ENCODE measurements around the gene GALR2. TPM values are rescaled to one million over a fixed set of nuclear protein-coding genes. Genes with fewer than 3 reads are reported as not detected.
"Not testable (repeated sequence)": the region's sequence is repeated elsewhere in the genome, so short reads cannot be mapped to it uniquely, and the experiment has no call there.

GALR2 gene
- total and polyA plus RNA-seq, 3 experiments from 2014 or later = 2.7 to 3.1 TPM; not detected in 1

DNA sequence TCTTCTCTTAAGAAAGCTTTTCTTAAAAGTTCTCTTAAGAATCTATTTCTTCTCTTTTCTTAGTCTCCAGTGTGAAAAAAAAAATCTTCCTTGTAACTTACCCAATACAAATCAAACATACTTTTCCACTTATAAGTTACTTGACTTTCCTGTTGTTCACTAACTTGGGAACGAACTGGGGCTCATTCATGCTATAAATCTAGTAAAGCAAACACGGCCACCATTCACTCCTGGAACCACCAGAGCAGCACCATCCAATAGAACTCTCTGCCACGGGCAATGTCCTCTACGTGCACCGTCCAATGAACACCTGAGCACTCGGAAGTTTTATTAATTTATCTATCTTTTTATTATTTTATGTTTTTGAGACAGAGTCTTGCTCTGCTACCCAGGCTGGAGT is 23.0 kb upstream of the GALR2 start:
- DNase-seq = no peak
- no peak overlapping the region for H3K4me3 ChIP-seq (ENCODE audit: low read length)
- no peaks in the 10 kb centered on the region for H3K27me3 Mint-ChIP-seq
- peak overlapping the region in 1 of 8 donors; percentile 4 for H3K27ac Mint-ChIP-seq
- CTCF ChIA-PET = interaction anchor here (1.4 kb wide), 1 partner anchor 57 kb away, joined by 4 read pairs; no protein-coding TSS in a partner anchor
- POLR2A ChIA-PET = no interaction called here
- H3K27ac ChIP-seq (ENCODE audit: low read depth, low read length) = no peak overlapping the region
- peaks cover 16 to 83% (median 25%) of the 10 kb centered on the region in 3 donors for H3K36me3 Mint-ChIP-seq
- H3K9me3 ChIP-seq (ENCODE audit: low read length) = no peaks in the 10 kb centered on the region
- no peaks in the 10 kb centered on the region for H3K27me3 ChIP-seq (ENCODE audit: insufficient read depth, low read length, poor library complexity, severe bottlenecking)
- peaks cover 56% of the 10 kb centered on the region for H3K36me3 ChIP-seq (ENCODE audit: insufficient read depth, low read length)
- no peaks in the 10 kb centered on the region for H3K9me3 Mint-ChIP-seq
- H3K4me1 Mint-ChIP-seq = peaks cover 7 to 33% (median 23%) of the 10 kb centered on the region in 3 donors
- no peak overlapping the region for H3K4me3 Mint-ChIP-seq
- no peaks in the 10 kb centered on the region for H3K4me1 ChIP-seq (ENCODE audit: insufficient read depth, low read length)

- no peak for DNase-seq
- POLR2A ChIA-PET = interaction anchor here (1.0 kb wide), 1 partner anchor 10 kb away, joined by 8 read pairs; no protein-coding TSS in a partner anchor
- peaks cover 5 to 26% (median 23%) of the 10 kb centered on the region in 3 donors for H3K4me1 Mint-ChIP-seq
These were observed 21.1 kb upstream of the GALR2 start for GRCh38 chr17:76053246-76054111.

DNA sequence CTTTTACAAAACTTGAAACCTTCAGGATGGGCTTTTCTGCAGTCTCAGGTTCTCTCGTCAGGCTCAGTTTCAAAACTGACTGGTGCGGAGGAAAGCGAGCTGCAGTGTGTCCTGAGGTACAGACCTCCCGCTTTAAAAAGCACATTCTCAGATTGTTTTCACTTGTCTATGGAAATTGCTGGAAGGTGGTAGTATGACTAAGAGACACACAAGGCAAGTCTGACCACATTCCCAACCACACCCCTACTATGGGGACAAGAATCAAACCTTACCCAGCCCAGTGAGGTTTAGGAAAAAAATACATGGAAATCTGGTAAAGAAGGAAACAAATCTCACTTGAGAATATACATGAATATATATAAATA is 20.5 kb upstream of the GALR2 start:
- CTCF ChIA-PET = interaction anchor here (1.4 to 2.1 kb wide), 2 partner anchors 40 to 354 kb away, joined by 3 to 9 read pairs; no protein-coding TSS in a partner anchor
- no peaks in the 10 kb centered on the region for H3K9me3 Mint-ChIP-seq
- no peaks in the 10 kb centered on the region for H3K27me3 Mint-ChIP-seq
- H3K36me3 ChIP-seq (ENCODE audit: insufficient read depth, low read length) = peaks cover 59% of the 10 kb centered on the region
- H3K36me3 Mint-ChIP-seq = peaks cover 11 to 84% (median 31%) of the 10 kb centered on the region in 3 donors
- no peaks in the 10 kb centered on the region for H3K9me3 ChIP-seq (ENCODE audit: low read length)
- H3K4me3 Mint-ChIP-seq = no peak overlapping the region
- no peak for DNase-seq
- no peak overlapping the region for H3K27ac ChIP-seq (ENCODE audit: low read depth, low read length)
- H3K27me3 ChIP-seq (ENCODE audit: insufficient read depth, low read length, poor library complexity, severe bottlenecking) = no peaks in the 10 kb centered on the region
- H3K4me1 ChIP-seq (ENCODE audit: insufficient read depth, low read length) = no peaks in the 10 kb centered on the region
- peaks cover 4 to 20% (median 18%) of the 10 kb centered on the region in 3 donors for H3K4me1 Mint-ChIP-seq
- peak overlapping the region in 1 of 8 donors; percentile 14 for H3K27ac Mint-ChIP-seq
- H3K4me3 ChIP-seq (ENCODE audit: low read length) = no peak overlapping the region
- POLR2A ChIA-PET = interaction anchor here (1.0 kb wide), 1 partner anchor 9 kb away, joined by 8 read pairs; no protein-coding TSS in a partner anchor

More at GRCh38 chr17:76053246-76054111, 21.1 kb upstream of the GALR2 start:
- Mint-ChIP-seq H3K36me3 (peaks cover 14 to 84% (median 26%) of the 10 kb centered on the region in 3 donors), H3K27me3 (no peaks in the 10 kb centered on the region), H3K27ac (no peak overlapping the region), H3K9me3 (no peaks in the 10 kb centered on the region), H3K4me3 (no peak overlapping the region)
- H3K4me3 ChIP-seq (ENCODE audit: low read length) = no peak overlapping the region
- no peak overlapping the region for H3K27ac ChIP-seq (ENCODE audit: low read depth, low read length)
- H3K27me3 ChIP-seq (ENCODE audit: insufficient read depth, low read length, poor library complexity, severe bottlenecking) = no peaks in the 10 kb centered on the region
- CTCF ChIA-PET = interaction anchor here (1.4 to 2.1 kb wide), 2 partner anchors 40 to 355 kb away, joined by 3 to 9 read pairs; no protein-coding TSS in a partner anchor
- no peaks in the 10 kb centered on the region for H3K4me1 ChIP-seq (ENCODE audit: insufficient read depth, low read length)
- no peaks in the 10 kb centered on the region for H3K9me3 ChIP-seq (ENCODE audit: low read length)
- peaks cover 60% of the 10 kb centered on the region for H3K36me3 ChIP-seq (ENCODE audit: insufficient read depth, low read length)

GRCh38 chr17:76056882-76057281 is 17.7 kb upstream of the GALR2 start:
- CTCF ChIA-PET = interaction anchor here (1.2 to 4.1 kb wide), 2 partner anchors 43 to 151 kb away, joined by 3 to 12 read pairs; no protein-coding TSS in a partner anchor
- H3K36me3 Mint-ChIP-seq = peaks cover 15 to 80% (median 32%) of the 10 kb centered on the region in 3 donors
- POLR2A ChIA-PET = no interaction called here

GRCh38 chr17:76058264-76058663 is 16.3 kb upstream of the GALR2 start:
- Mint-ChIP-seq H3K36me3 (peaks cover 15 to 79% (median 32%) of the 10 kb centered on the region in 3 donors), H3K4me1 (peaks cover 3 to 11% (median 3%) of the 10 kb centered on the region in 3 donors)
- not testable (repeated sequence) for H3K9me3 ChIP-seq (ENCODE audit: low read length); H3K27me3 ChIP-seq (ENCODE audit: insufficient read depth, low read length, poor library complexity, severe bottlenecking); H3K27ac ChIP-seq (ENCODE audit: low read depth, low read length); H3K4me3 ChIP-seq (ENCODE audit: low read length); H3K9me3 Mint-ChIP-seq; H3K27ac Mint-ChIP-seq; DNase-seq; H3K4me3 Mint-ChIP-seq; H3K27me3 Mint-ChIP-seq; H3K4me1 ChIP-seq (ENCODE audit: insufficient read depth, low read length)
- ChIA-PET POLR2A (interaction anchor here (0.6 to 0.7 kb wide), 2 partner anchors 15 to 133 kb away, joined by 3 to 7 read pairs; no protein-coding TSS in a partner anchor), CTCF (interaction anchor here (4.1 kb wide), 1 partner anchor 44 kb away, joined by 12 read pairs; no protein-coding TSS in a partner anchor)
- peaks cover 58% of the 10 kb centered on the region for H3K36me3 ChIP-seq (ENCODE audit: insufficient read depth, low read length)

More at GRCh38 chr17:76056882-76057281, 17.7 kb upstream of the GALR2 start:
- peaks cover 0 to 11% (median 3%) of the 10 kb centered on the region in 3 donors for H3K4me1 Mint-ChIP-seq
- H3K4me3 Mint-ChIP-seq = no peak overlapping the region
- Histone ChIP-seq H3K4me3 (ENCODE audit: low read length) (no peak overlapping the region), H3K9me3 (ENCODE audit: low read length) (no peaks in the 10 kb centered on the region), H3K36me3 (ENCODE audit: insufficient read depth, low read length) (peaks cover 57% of the 10 kb centered on the region), H3K27me3 (ENCODE audit: insufficient read depth, low read length, poor library complexity, severe bottlenecking) (no peaks in the 10 kb centered on the region), H3K4me1 (ENCODE audit: insufficient read depth, low read length) (no peaks in the 10 kb centered on the region), H3K27ac (ENCODE audit: low read depth, low read length) (no peak overlapping the region)
- H3K27ac Mint-ChIP-seq = peak overlapping the region in 1 of 8 donors; percentile 52
- no peaks in the 10 kb centered on the region for H3K9me3 Mint-ChIP-seq
- H3K27me3 Mint-ChIP-seq = no peaks in the 10 kb centered on the region
- DNase-seq = no peak

GRCh38 chr17:76063875-76064546 is 10.6 kb upstream of the GALR2 start:
- Mint-ChIP-seq H3K4me1 (peaks cover 13 to 32% (median 24%) of the 10 kb centered on the region in 3 donors), H3K27me3 (no peaks in the 10 kb centered on the region), H3K27ac (peak overlapping the region; percentile 73 to 97 (median 90)), H3K4me3 (peak overlapping the region; percentile 10 to 76 (median 64)), H3K36me3 (peaks cover 8 to 80% (median 26%) of the 10 kb centered on the region in 3 donors), H3K9me3 (no peaks in the 10 kb centered on the region)
- peaks cover 54% of the 10 kb centered on the region for H3K36me3 ChIP-seq (ENCODE audit: insufficient read depth, low read length)
- H3K27me3 ChIP-seq (ENCODE audit: insufficient read depth, low read length, poor library complexity, severe bottlenecking) = no peaks in the 10 kb centered on the region
- ChIA-PET POLR2A (interaction anchor here (0.7 to 1.5 kb wide), 5 partner anchors 9 to 251 kb away, joined by 3 to 8 read pairs (median 4); no protein-coding TSS in a partner anchor), CTCF (interaction anchor here (0.9 to 3.2 kb wide), 6 partner anchors 15 to 215 kb away, joined by 3 to 14 read pairs (median 4); no protein-coding TSS in a partner anchor)
- H3K27ac ChIP-seq (ENCODE audit: low read depth, low read length) = no peak overlapping the region
- H3K9me3 ChIP-seq (ENCODE audit: low read length) = no peaks in the 10 kb centered on the region
- no peak overlapping the region for H3K4me3 ChIP-seq (ENCODE audit: low read length)
- peak in 1 of 5 donors; percentile 31 for DNase-seq
- H3K4me1 ChIP-seq (ENCODE audit: insufficient read depth, low read length) = no peaks in the 10 kb centered on the region

DNA sequence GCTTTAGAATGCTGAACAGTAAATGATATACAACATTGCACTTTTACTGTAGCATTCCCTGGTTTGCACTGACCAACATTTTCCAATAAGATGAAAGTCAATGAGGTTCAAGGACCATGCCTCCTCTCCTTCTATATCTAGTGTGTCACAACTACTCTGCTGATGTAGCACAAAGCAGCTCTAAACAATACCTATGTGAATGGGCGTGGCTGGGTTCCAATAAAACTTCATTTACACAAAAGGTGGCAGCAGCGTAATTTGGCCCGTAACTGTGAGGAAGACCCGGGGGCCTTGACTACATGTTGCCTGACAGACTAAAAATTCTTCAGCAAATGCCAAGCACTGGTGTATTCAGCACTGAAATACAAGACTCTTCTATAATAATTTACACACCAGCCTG is 8.8 kb upstream of the GALR2 start:
- H3K4me1 Mint-ChIP-seq = peaks cover 18 to 41% (median 29%) of the 10 kb centered on the region in 3 donors
- no peak overlapping the region for H3K4me3 Mint-ChIP-seq
- H3K9me3 Mint-ChIP-seq = no peaks in the 10 kb centered on the region
- peaks cover 3 to 72% (median 19%) of the 10 kb centered on the region in 3 donors for H3K36me3 Mint-ChIP-seq
- H3K27me3 Mint-ChIP-seq = no peaks in the 10 kb centered on the region
- peak overlapping the region in 4 of 8 donors; percentile 3 to 82 (median 50) for H3K27ac Mint-ChIP-seq
- Histone ChIP-seq H3K4me3 (ENCODE audit: low read length) (no peak overlapping the region), H3K36me3 (ENCODE audit: insufficient read depth, low read length) (peaks cover 47% of the 10 kb centered on the region), H3K9me3 (ENCODE audit: low read length) (no peaks in the 10 kb centered on the region), H3K4me1 (ENCODE audit: insufficient read depth, low read length) (peaks cover 7% of the 10 kb centered on the region), H3K27ac (ENCODE audit: low read depth, low read length) (no peak overlapping the region), H3K27me3 (ENCODE audit: insufficient read depth, low read length, poor library complexity, severe bottlenecking) (no peaks in the 10 kb centered on the region)
- no peak for DNase-seq
- CTCF ChIA-PET = interaction anchor here (0.6 to 3.2 kb wide), 6 partner anchors 13 to 357 kb away, joined by 3 to 14 read pairs (median 4); no protein-coding TSS in a partner anchor
- POLR2A ChIA-PET = no interaction called here
